ENCODE measurements around the gene DENND1C. TPM values are rescaled to one million over a fixed set of nuclear protein-coding genes. Genes with fewer than 3 reads are reported as not detected.

The DENND1C gene
- total and polyA plus RNA-seq, 2 donors (not counting 1 experiment from before 2014, with no cell fraction given): not detected

DNA sequence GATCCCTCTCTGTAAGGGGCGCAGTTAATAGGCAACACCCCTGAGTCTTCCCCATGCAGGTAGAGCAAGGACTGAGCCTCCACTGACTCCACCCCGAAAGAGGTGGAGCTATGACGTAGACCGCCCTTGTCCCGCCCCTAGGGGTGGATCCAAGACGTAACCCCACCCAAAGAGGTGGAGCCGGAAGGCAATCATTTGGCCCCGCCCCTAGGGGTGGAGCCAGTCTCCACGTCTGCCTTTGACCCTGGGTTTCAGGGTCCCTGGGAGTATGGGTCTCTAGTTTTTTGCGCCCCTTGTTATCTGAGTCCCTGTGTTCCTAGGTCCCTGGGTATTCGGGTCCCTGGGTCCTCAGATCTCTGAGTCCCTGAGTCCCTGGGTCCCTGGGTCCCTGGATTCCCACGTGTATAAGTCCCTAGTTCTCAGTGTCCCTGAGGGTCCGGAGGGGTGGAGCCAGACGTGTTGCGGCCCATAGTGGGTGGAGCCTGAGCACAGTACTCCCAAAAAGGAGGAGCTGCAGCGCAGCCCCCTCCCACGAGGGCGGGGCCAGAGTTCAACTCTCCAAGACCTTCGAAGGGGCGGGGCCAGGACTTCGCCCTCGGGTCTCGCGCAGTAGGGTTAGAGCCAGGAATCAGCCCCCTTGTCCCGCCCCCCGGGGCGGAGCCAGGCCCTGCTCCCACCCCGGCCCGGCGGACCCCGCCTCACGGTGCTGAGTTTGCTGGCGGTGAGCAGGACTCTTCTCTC lies 5.3 kb downstream of the DENND1C start:
- Histone ChIP-seq H3K9me3 (ENCODE audit: control insufficient read depth, insufficient read depth, low read depth, low read length) (no peaks in the 10 kb centered on the region), H3K4me2 (ENCODE audit: extremely low read depth, insufficient read depth, low read length) (no peak overlapping the region), H3K79me2 (ENCODE audit: control insufficient read depth, insufficient read depth, low read length) (no peaks in the 10 kb centered on the region), H3K4me3 (replicated peaks in 1 of 4; ENCODE audit: control extremely low read depth in 1 of 4, insufficient read depth in 1 of 4, low read depth in 3 of 4, low read length in 4 of 4) (no peak overlapping the region), H3K36me3 (ENCODE audit: control insufficient read depth, insufficient read depth, low read length) (no peaks in the 10 kb centered on the region), H4K20me1 (ENCODE audit: control insufficient read depth, extremely low read depth, insufficient read depth, low read length) (no peaks in the 10 kb centered on the region), H3K27ac (ENCODE audit: insufficient read depth, low read length) (no peak overlapping the region), H2AFZ (ENCODE audit: low read length) (no peak overlapping the region), H3K9ac (ENCODE audit: insufficient read depth, low read length) (no peak overlapping the region), H3K27me3 (ENCODE audit: control insufficient read depth, insufficient read depth, low read length) (no peaks in the 10 kb centered on the region), H3K4me1 (ENCODE audit: control insufficient read depth, extremely low read depth, insufficient read depth, low read length) (no peaks in the 10 kb centered on the region)
- no peak for TF ChIP-seq EZH2 (IDR thresholded peaks at IDR 0.05; ENCODE audit: low read length, missing control alignments)
- TF ChIP-seq, protein P1, sequence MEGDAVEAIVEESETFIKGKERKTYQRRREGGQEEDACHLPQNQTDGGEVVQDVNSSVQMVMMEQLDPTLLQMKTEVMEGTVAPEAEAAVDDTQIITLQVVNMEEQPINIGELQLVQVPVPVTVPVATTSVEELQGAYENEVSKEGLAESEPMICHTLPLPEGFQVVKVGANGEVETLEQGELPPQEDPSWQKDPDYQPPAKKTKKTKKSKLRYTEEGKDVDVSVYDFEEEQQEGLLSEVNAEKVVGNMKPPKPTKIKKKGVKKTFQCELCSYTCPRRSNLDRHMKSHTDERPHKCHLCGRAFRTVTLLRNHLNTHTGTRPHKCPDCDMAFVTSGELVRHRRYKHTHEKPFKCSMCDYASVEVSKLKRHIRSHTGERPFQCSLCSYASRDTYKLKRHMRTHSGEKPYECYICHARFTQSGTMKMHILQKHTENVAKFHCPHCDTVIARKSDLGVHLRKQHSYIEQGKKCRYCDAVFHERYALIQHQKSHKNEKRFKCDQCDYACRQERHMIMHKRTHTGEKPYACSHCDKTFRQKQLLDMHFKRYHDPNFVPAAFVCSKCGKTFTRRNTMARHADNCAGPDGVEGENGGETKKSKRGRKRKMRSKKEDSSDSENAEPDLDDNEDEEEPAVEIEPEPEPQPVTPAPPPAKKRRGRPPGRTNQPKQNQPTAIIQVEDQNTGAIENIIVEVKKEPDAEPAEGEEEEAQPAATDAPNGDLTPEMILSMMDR (conservative IDR thresholded peaks at IDR 0.05 in 1 of 2, IDR thresholded peaks at IDR 0.05 in 1 of 2; ENCODE audit: low read depth in 1 of 2, low read length in 2 of 2): no peak
- DNase-seq (ENCODE audit: low read depth in 2 of 2): peak; percentile 23 to 37

DNA sequence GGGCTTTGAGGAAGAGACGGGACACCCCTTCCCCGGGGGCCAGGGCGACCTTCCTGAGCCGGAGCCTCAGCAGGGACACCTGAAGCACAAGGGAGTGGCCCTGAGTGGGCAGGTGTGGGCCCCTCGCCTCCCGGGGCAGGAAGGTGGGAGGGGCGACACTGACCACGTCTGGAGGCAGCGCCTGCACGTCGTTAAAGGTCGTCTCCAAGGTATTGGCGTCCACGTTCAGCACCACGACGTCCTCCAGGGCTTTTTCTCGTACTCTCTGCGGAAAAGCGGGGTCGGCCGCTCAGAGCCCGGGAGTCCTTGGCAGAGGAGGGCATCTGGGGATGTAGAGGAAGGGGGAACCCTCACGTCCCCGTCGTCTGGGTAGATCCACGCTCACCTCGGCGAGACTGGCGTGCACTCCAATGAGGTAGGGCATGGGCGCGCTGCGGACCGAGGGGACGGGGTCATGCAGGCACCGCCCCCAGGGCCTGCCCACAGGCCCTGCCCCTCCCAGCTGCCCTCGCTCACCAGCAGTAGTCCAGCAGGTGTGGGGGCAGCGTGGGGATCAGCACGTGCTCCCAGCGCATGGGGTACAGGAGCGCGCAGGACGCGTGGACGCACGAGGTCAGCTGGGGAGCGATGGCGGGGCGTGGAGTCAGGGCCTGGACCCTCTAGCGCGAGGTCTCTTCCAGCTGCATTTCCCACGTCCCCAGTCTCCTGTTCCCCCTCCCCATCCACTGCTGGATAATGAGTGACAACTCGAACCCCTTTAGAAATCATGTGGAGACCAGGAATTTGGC lies 6.1 kb downstream of the DENND1C start:
- Histone ChIP-seq H3K79me2 (ENCODE audit: control insufficient read depth, insufficient read depth, low read length) (no peaks in the 10 kb centered on the region), H3K27ac (ENCODE audit: insufficient read depth, low read length) (no peak overlapping the region), H2AFZ (ENCODE audit: low read length) (no peak overlapping the region), H3K27me3 (ENCODE audit: control insufficient read depth, insufficient read depth, low read length) (no peaks in the 10 kb centered on the region), H3K36me3 (ENCODE audit: control insufficient read depth, insufficient read depth, low read length) (no peaks in the 10 kb centered on the region), H4K20me1 (ENCODE audit: control insufficient read depth, extremely low read depth, insufficient read depth, low read length) (no peaks in the 10 kb centered on the region), H3K4me2 (ENCODE audit: extremely low read depth, insufficient read depth, low read length) (no peak overlapping the region), H3K4me1 (ENCODE audit: control insufficient read depth, extremely low read depth, insufficient read depth, low read length) (no peaks in the 10 kb centered on the region), H3K4me3 (replicated peaks in 1 of 4; ENCODE audit: control extremely low read depth in 1 of 4, insufficient read depth in 1 of 4, low read depth in 3 of 4, low read length in 4 of 4) (no peak overlapping the region), H3K9me3 (ENCODE audit: control insufficient read depth, insufficient read depth, low read depth, low read length) (no peaks in the 10 kb centered on the region), H3K9ac (ENCODE audit: insufficient read depth, low read length) (no peak overlapping the region)
- no peak for DNase-seq (ENCODE audit: low read depth in 2 of 2)
- TF ChIP-seq, protein P1 (conservative IDR thresholded peaks at IDR 0.05 in 1 of 2, IDR thresholded peaks at IDR 0.05 in 1 of 2; ENCODE audit: low read depth in 1 of 2, low read length in 2 of 2): no peak
- TF ChIP-seq EZH2 (IDR thresholded peaks at IDR 0.05; ENCODE audit: low read length, missing control alignments): no peak

DNA sequence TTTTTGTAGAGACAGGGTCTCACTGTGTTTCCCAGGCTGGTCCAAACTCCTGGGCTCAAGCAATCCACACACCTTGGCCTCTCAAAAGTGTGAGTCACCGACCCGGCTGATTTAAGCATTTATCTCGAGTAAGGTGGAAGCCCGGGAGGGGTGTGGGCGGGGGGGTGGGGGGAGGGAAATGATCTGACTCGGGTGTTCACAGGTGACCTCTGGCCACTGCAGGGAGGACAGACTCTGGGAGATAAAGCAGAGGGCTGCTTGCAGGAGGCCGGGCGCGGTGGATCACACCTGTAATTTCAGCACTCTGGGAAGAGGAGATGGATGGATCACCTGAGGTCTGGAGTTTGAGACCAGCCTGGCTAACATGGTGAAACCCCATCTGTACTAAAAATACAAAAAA lies 7.9 kb downstream of the DENND1C start:
- no peak overlapping the region for H3K4me3 ChIP-seq (replicated peaks in 1 of 4; ENCODE audit: control extremely low read depth in 1 of 4, insufficient read depth in 1 of 4, low read depth in 3 of 4, low read length in 4 of 4)
- H3K79me2 ChIP-seq (ENCODE audit: control insufficient read depth, insufficient read depth, low read length): no peaks in the 10 kb centered on the region
- no peak overlapping the region for H3K4me2 ChIP-seq (ENCODE audit: extremely low read depth, insufficient read depth, low read length)
- H4K20me1 ChIP-seq (ENCODE audit: control insufficient read depth, extremely low read depth, insufficient read depth, low read length): no peaks in the 10 kb centered on the region
- H3K27ac ChIP-seq (ENCODE audit: insufficient read depth, low read length): no peak overlapping the region
- no peaks in the 10 kb centered on the region for H3K27me3 ChIP-seq (ENCODE audit: control insufficient read depth, insufficient read depth, low read length)
- H3K9ac ChIP-seq (ENCODE audit: insufficient read depth, low read length): no peak overlapping the region
- H3K9me3 ChIP-seq (ENCODE audit: control insufficient read depth, insufficient read depth, low read depth, low read length): no peaks in the 10 kb centered on the region
- H3K36me3 ChIP-seq (ENCODE audit: control insufficient read depth, insufficient read depth, low read length): no peaks in the 10 kb centered on the region
- no peak for DNase-seq (ENCODE audit: low read depth in 2 of 2)
- H2AFZ ChIP-seq (ENCODE audit: low read length): no peak overlapping the region
- no peaks in the 10 kb centered on the region for H3K4me1 ChIP-seq (ENCODE audit: control insufficient read depth, extremely low read depth, insufficient read depth, low read length)
- TF ChIP-seq, protein P1 (conservative IDR thresholded peaks at IDR 0.05 in 1 of 2, IDR thresholded peaks at IDR 0.05 in 1 of 2; ENCODE audit: low read depth in 1 of 2, low read length in 2 of 2): no peak
- no peak for TF ChIP-seq EZH2 (IDR thresholded peaks at IDR 0.05; ENCODE audit: low read length, missing control alignments)
